ENCODE measurements around the gene SOD2. TPM values are rescaled to one million over a fixed set of nuclear protein-coding genes. Genes with fewer than 3 reads are reported as not detected.
A peak's percentile ranks its signal among the peaks of the same experiment; 100 is the strongest.

The SOD2 gene
- total and polyA plus RNA-seq, 12 donors: 129 to 3,032 (median 386) TPM

GRCh38 chr6:159655409-159655988 is 37.5 kb downstream of the SOD2 start:
- H3K9me3 ChIP-seq (replicated peaks in 1 of 3): no peaks in the 10 kb centered on the region
- TF ChIP-seq, protein P1, sequence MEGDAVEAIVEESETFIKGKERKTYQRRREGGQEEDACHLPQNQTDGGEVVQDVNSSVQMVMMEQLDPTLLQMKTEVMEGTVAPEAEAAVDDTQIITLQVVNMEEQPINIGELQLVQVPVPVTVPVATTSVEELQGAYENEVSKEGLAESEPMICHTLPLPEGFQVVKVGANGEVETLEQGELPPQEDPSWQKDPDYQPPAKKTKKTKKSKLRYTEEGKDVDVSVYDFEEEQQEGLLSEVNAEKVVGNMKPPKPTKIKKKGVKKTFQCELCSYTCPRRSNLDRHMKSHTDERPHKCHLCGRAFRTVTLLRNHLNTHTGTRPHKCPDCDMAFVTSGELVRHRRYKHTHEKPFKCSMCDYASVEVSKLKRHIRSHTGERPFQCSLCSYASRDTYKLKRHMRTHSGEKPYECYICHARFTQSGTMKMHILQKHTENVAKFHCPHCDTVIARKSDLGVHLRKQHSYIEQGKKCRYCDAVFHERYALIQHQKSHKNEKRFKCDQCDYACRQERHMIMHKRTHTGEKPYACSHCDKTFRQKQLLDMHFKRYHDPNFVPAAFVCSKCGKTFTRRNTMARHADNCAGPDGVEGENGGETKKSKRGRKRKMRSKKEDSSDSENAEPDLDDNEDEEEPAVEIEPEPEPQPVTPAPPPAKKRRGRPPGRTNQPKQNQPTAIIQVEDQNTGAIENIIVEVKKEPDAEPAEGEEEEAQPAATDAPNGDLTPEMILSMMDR (IDR thresholded peaks at IDR 0.05): no peak
- no peak for TF ChIP-seq POLR2A (IDR thresholded peaks at IDR 0.05)
- H3K4me1 ChIP-seq (replicated peaks in 1 of 2): no peaks in the 10 kb centered on the region
- no peak overlapping the region for H3K27ac ChIP-seq
- no peaks in the 10 kb centered on the region for H3K27me3 ChIP-seq
- WGBS, 4 donors: 82 to 91% (median 89%) methylated on average over 6 to 9 of the region's 9 CpGs
- intact Hi-C loops (cut with DNase I): loop anchor here (5.0 to 10.0 kb wide), 3 partner anchors 401 to 483 kb away; no protein-coding TSS in a partner anchor
- H3K4me3 ChIP-seq: no peak overlapping the region
- no peak for DNase-seq
- H3K36me3 ChIP-seq (replicated peaks in 1 of 2): no peaks in the 10 kb centered on the region

DNA sequence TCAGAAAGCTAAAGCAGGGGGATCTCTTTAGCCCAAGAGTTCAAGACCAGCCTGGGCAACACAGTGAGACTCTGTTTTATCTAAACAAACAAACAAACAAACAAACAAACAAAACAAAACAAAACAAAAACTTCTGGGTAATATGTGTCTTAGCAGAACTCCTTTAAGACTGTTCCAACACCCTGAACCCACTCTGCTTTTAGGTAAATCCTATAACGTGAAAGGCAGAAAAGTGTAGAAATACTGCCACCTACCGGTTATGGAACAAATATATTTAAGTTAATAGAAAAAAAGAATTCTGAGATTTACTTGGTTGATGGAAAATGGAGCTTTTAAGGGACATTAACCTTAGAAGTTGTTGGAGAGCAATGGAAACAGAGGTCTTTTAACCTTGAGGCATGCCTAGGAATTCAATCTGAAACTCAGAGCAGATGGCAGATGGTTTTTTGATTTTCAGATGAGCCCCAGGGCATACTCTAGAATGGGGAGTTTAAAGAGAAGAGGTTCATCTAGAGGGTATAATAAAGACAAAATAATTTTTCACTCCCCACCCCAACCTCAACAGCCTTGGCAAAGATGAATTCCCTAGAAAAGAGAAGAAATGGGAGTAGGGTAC is 38.5 kb downstream of the SOD2 start:
- intact Hi-C loops (cut with DNase I): loop anchor here (5.0 to 10.0 kb wide), 3 partner anchors 400 to 482 kb away; no protein-coding TSS in a partner anchor
- TF ChIP-seq, protein P1 (IDR thresholded peaks at IDR 0.05): peak; percentile 52 to 73 (median 72)
- no peak for TF ChIP-seq POLR2A (IDR thresholded peaks at IDR 0.05)
- WGBS, 4 donors: 0% methylated on average over 2 of the region's 2 CpGs
- DNase-seq: no peak
- H3K9me3 ChIP-seq (replicated peaks in 1 of 3): no peaks in the 10 kb centered on the region
- no peaks in the 10 kb centered on the region for H3K4me1 ChIP-seq (replicated peaks in 1 of 2)
- H3K36me3 ChIP-seq (replicated peaks in 1 of 2): no peaks in the 10 kb centered on the region
- no peak overlapping the region for H3K27ac ChIP-seq
- no peak overlapping the region for H3K4me3 ChIP-seq
- H3K27me3 ChIP-seq: no peaks in the 10 kb centered on the region

GRCh38 chr6:159650314-159650713 is 42.7 kb downstream of the SOD2 start:
- no peak for DNase-seq
- H3K4me1 ChIP-seq (replicated peaks in 1 of 2): no peaks in the 10 kb centered on the region
- H3K36me3 ChIP-seq (replicated peaks in 1 of 2): no peaks in the 10 kb centered on the region
- no peak overlapping the region for H3K27ac ChIP-seq
- intact Hi-C loops (cut with DNase I): loop anchor here (10.0 kb wide), 2 partner anchors 396 to 476 kb away; no protein-coding TSS in a partner anchor
- H3K27me3 ChIP-seq: no peaks in the 10 kb centered on the region
- H3K4me3 ChIP-seq: no peak overlapping the region
- H3K9me3 ChIP-seq (replicated peaks in 1 of 3): no peaks in the 10 kb centered on the region
- WGBS, 4 donors: 89 to 94% (median 93%) methylated on average over 8 of the region's 8 CpGs
- TF ChIP-seq POLR2A (IDR thresholded peaks at IDR 0.05): no peak
- TF ChIP-seq, protein P1 (IDR thresholded peaks at IDR 0.05): no peak

- Histone ChIP-seq H3K36me3 (replicated peaks in 1 of 2) (no peaks in the 10 kb centered on the region), H3K27ac (no peak overlapping the region), H3K4me3 (no peak overlapping the region), H3K9me3 (replicated peaks in 1 of 3) (no peaks in the 10 kb centered on the region), H3K4me1 (replicated peaks in 1 of 2) (no peaks in the 10 kb centered on the region), H3K27me3 (no peaks in the 10 kb centered on the region)
- intact Hi-C loops (cut with DNase I): no loop called here
- no peak for DNase-seq
- no peak for TF ChIP-seq POLR2A (IDR thresholded peaks at IDR 0.05)
- TF ChIP-seq, protein P1 (IDR thresholded peaks at IDR 0.05): no peak
- WGBS, 4 donors: 91 to 93% (median 92%) methylated on average over 7 of the region's 7 CpGs
Observed at GRCh38 chr6:159649441-159649840, 43.6 kb downstream of the SOD2 start.
